ENCODE results near the gene MT1X.

- TF ChIP-seq CTCF (IDR thresholded peaks at IDR 0.05) = no peak
- TF ChIP-seq ZNF317 (CRISPR knock-in tag; IDR thresholded peaks at IDR 0.05; ENCODE audit: borderline replicate concordance, low read depth) = no peak
- TF ChIP-seq ESRRA (CRISPR knock-in tag; IDR thresholded peaks at IDR 0.05; ENCODE audit: borderline replicate concordance) = no peak
- no peak for TF ChIP-seq AFF4 (CRISPR knock-in tag; IDR thresholded peaks at IDR 0.05; ENCODE audit: borderline replicate concordance)
- no peak for TF ChIP-seq JUN (CRISPR knock-in tag; IDR thresholded peaks at IDR 0.05)
- no peak for TF ChIP-seq ZNF423 (CRISPR knock-in tag; IDR thresholded peaks at IDR 0.05)
- TF ChIP-seq E2F1 (CRISPR knock-in tag; IDR thresholded peaks at IDR 0.05) = no peak
- no peak for TF ChIP-seq SMAD3 (CRISPR knock-in tag; IDR thresholded peaks at IDR 0.05; ENCODE audit: borderline replicate concordance)
Observed at GRCh38 chr16:56675685-56676210, 6.5 kb upstream of the MT1X start.
